IMR-90 (cell line): ENCODE data around the gene ALDH6A1. TPM values are rescaled to one million over a fixed set of nuclear protein-coding genes. Genes with fewer than 3 reads are reported as not detected.

Experiments
- ATAC-seq: fragments of 200-7000 bp; cut with Tn5 transposase; 2 replicates; pipeline ENCODE4 v1.9.1; 2020; ENCODE audit warnings: low read depth, mild to moderate bottlenecking, moderate library complexity
- BruUV-seq: library from RNA; stranded (reverse); fragments of 400-500 nt; replicated peaks from 2 replicates; lab custom pipeline; 2021; lab: Mats Ljungman, UMichigan
- CTCF ChIA-PET: fragments of 300-600 bp; formaldehyde crosslinking; extraction: SDS; loops from one replicate; lab custom pipeline; 2021; ENCODE audit warnings: antibody characterized with exemption; lab: Yijun Ruan, JAX
- POLR2A ChIA-PET: fragments of 300-600 bp; sonication (Branson Sonifier 250); formaldehyde crosslinking; loops from one replicate; lab custom pipeline; 2022; ENCODE audit warnings: antibody characterized with exemption; ENCODE audit not compliant: unreplicated experiment; lab: Charles Lee
- DNase-seq: peaks from one replicate; pipeline ENCODE4 v3.0.0; 2013
- H2AFZ ChIP-seq: replicated peaks from 2 replicates; pipeline ENCODE3; 2013; ENCODE audit warnings: low read length, mild to moderate bottlenecking; ENCODE audit not compliant: poor library complexity
- H2AK5ac ChIP-seq: 2 replicates; pipeline ENCODE4 v1.6.1; 2013; ENCODE audit warnings: low read depth, low read length, inconsistent platforms
- H2AK9ac ChIP-seq: replicated peaks from 2 replicates; pipeline ENCODE3; 2013; ENCODE audit warnings: mild to moderate bottlenecking, low read depth, low read length, moderate library complexity; ENCODE audit not compliant: poor library complexity
- H2BK120ac ChIP-seq: 2 replicates; pipeline ENCODE4 v1.6.1; 2013; ENCODE audit warnings: low read depth, low read length, inconsistent platforms
- H2BK15ac ChIP-seq: 3 replicates; pipeline ENCODE4 v1.6.1; 2013; ENCODE audit warnings: low read depth, low read length, inconsistent platforms
- H2BK20ac ChIP-seq: 2 replicates; pipeline ENCODE4 v1.6.1; 2013; ENCODE audit warnings: low read depth, mild to moderate bottlenecking, inconsistent platforms, low read length, moderate library complexity
- H2BK5ac ChIP-seq: 2 replicates; pipeline ENCODE4 v1.6.1; 2013; ENCODE audit warnings: mild to moderate bottlenecking, low read depth, low read length, inconsistent platforms; ENCODE audit not compliant: poor library complexity, severe bottlenecking
- H3K14ac ChIP-seq: replicated peaks from 2 replicates; pipeline ENCODE4 v1.6.1; 2013; ENCODE audit warnings: low read depth, low read length, inconsistent platforms
- H3K18ac ChIP-seq: 2 replicates; pipeline ENCODE4 v1.6.1; 2013; ENCODE audit warnings: low read depth, low read length, control low read depth
- H3K23ac ChIP-seq: 2 replicates; pipeline ENCODE4 v1.6.1; 2013; ENCODE audit warnings: low read depth, low read length, inconsistent platforms
- H3K27ac ChIP-seq: 2 replicates; pipeline ENCODE4 v1.5.1; 2013; ENCODE audit warnings: mild to moderate bottlenecking, control low read depth, low read length; ENCODE audit not compliant: insufficient read depth
- H3K27me3 ChIP-seq: 2 replicates; pipeline ENCODE4 v1.6.1; 2013; ENCODE audit warnings: low read length; ENCODE audit not compliant: control insufficient read depth, insufficient read depth
- H3K36me3 ChIP-seq: 2 replicates; pipeline ENCODE4 v1.6.1; 2013; ENCODE audit warnings: low read length, mixed read lengths; ENCODE audit not compliant: control insufficient read depth, insufficient read depth
- H3K4ac ChIP-seq: 2 replicates; pipeline ENCODE4 v1.6.1; 2013; ENCODE audit warnings: low read depth, low read length, inconsistent platforms
- H3K4me1 ChIP-seq: 2 replicates; pipeline ENCODE4 v1.6.1; 2013; ENCODE audit warnings: low read length, mixed read lengths; ENCODE audit not compliant: control insufficient read depth, insufficient read depth
- H3K4me2 ChIP-seq: 2 replicates; pipeline ENCODE4 v1.6.1; 2013; ENCODE audit warnings: low read depth, mild to moderate bottlenecking, control low read depth, low read length, moderate library complexity
- H3K4me3 ChIP-seq: 2 replicates; pipeline ENCODE4 v1.5.1; 2013; ENCODE audit warnings: low read depth, mild to moderate bottlenecking, control low read depth, low read length, moderate library complexity; ENCODE audit not compliant: insufficient read depth
- H3K56ac ChIP-seq: 2 replicates; pipeline ENCODE4 v1.6.1; 2013; ENCODE audit warnings: low read length, inconsistent platforms; ENCODE audit not compliant: insufficient read depth; ENCODE audit errors: extremely low read depth
- H3K79me1 ChIP-seq, 2 experiments: 2 replicates each; pipeline ENCODE4 v1.6.1; 2013; ENCODE audit warnings: low read length in 2 of 2, inconsistent platforms in 1 of 2, low read depth in 1 of 2
- H3K9ac ChIP-seq: 2 replicates; pipeline ENCODE4 v1.6.1; 2013; ENCODE audit warnings: low read depth, low read length, control low read depth
- H3K9me1 ChIP-seq: 2 replicates; pipeline ENCODE4 v1.6.1; 2013; ENCODE audit warnings: low read length, inconsistent platforms; ENCODE audit not compliant: insufficient read depth
- H3K9me3 ChIP-seq: 2 replicates; pipeline ENCODE4 v1.6.1; 2013; ENCODE audit warnings: low read length; ENCODE audit not compliant: control insufficient read depth, insufficient read depth
- H4K20me1 ChIP-seq: 2 replicates; pipeline ENCODE4 v1.6.1; 2013; ENCODE audit warnings: low read length, inconsistent platforms; ENCODE audit not compliant: insufficient read depth
- H4K5ac ChIP-seq: 2 replicates; pipeline ENCODE4 v1.6.1; 2013; ENCODE audit warnings: mild to moderate bottlenecking, low read depth, low read length, control low read depth
- H4K8ac ChIP-seq, 2 experiments: 2 replicates each; pipeline ENCODE4 v1.6.1; 2013; ENCODE audit warnings: low read depth in 2 of 2, low read length in 2 of 2, control low read depth in 1 of 2, inconsistent platforms in 1 of 2
- H4K91ac ChIP-seq: 2 replicates; pipeline ENCODE4 v1.6.1; 2013; ENCODE audit warnings: low read depth, low read length, inconsistent platforms; ENCODE audit not compliant: insufficient read depth
- CTCF ChIP-seq: conservative IDR thresholded peaks from 2 replicates; pipeline ENCODE4 v1.5.1; 2012; ENCODE audit warnings: mild to moderate bottlenecking, low read depth, low read length, improper control_type of control experiment
- FOS ChIP-seq: fragments of 150-350 bp; IDR thresholded peaks from 2 replicates; pipeline ENCODE4 v1.6.1; 2016; ENCODE audit warnings: low read depth, low read length
- MAFK ChIP-seq: IDR thresholded peaks from 2 replicates; pipeline ENCODE4 v1.6.1; 2012; ENCODE audit warnings: low read depth, low read length, improper control_type of control experiment
- MXI1 ChIP-seq: IDR thresholded peaks from 2 replicates; pipeline ENCODE4 v1.6.1; 2012; ENCODE audit warnings: low read depth, mild to moderate bottlenecking, low read length, moderate library complexity, borderline replicate concordance
- RAD21 ChIP-seq: IDR thresholded peaks from 2 replicates; pipeline ENCODE4 v1.6.1; 2012; ENCODE audit warnings: low read length, improper control_type of control experiment
- SMC3 ChIP-seq: fragments of 150-350 bp; IDR thresholded peaks from 2 replicates; pipeline ENCODE4 v1.6.1; 2016; ENCODE audit warnings: low read depth, mild to moderate bottlenecking, antibody characterized with exemption, low read length, moderate library complexity
- WGBS, 2 experiments: methylation state at CpG; one replicate each; pipeline versions ENCODE4 v1.1.5 to v1.1.7; 2013; ENCODE audit warnings: missing lambda C conversion rate in 2 of 2; ENCODE audit not compliant: insufficient read length in 1 of 2; ENCODE audit errors: extremely low coverage in 2 of 2; 5-methylcytosine and 5-hydroxymethylcytosine counted together
- dilution Hi-C: fragments of 300-500 bp; cut with HindIII; formaldehyde crosslinking; loops from one replicate; pipeline ENCODE4 v1.14.3; 2018; ENCODE audit warnings: low sequenced_read_pairs; ENCODE audit not compliant: unreplicated experiment
- in situ Hi-C: fragments of 300-500 bp; cut with MboI; formaldehyde crosslinking; loops from 3 replicates; pipeline ENCODE4 v1.14.3; 2019; ENCODE audit warnings: low sequenced_read_pairs, inconsistent platforms, mixed read lengths
- intact Hi-C: fragments of 100-400 bp; cut with micrococcal nuclease; formaldehyde crosslinking; loops from 2 replicates; pipeline ENCODE4 v1.10.0; 2022
- polyA plus RNA-seq, 3 experiments: library from polyadenylated mRNA; depleted of rRNA; stranded (reverse); fragments of >200 nt; gene quantifications; 2 replicates each; pipeline ENCODE4 v1.2.3, GENCODE V29; 2012; ENCODE audit warnings: low replicate concordance in 1 of 3
- total RNA-seq: library from RNA; depleted of rRNA; stranded (reverse); fragments of >200 nt; gene quantifications from 2 replicates; pipeline ENCODE4 v1.2.3, GENCODE V29; 2012

The ALDH6A1 gene
- total and polyA plus RNA-seq, 2 of the 4 experiments (the other 2 are of a cell fraction) = 6.0 to 15.1 TPM

- H2BK5ac ChIP-seq = no peak overlapping the region
- H3K27ac ChIP-seq = no peak overlapping the region
These were observed 46.0 kb downstream of the ALDH6A1 start for GRCh38 chr14:74038020-74038859.

More at GRCh38 chr14:74038020-74038859, 46.0 kb downstream of the ALDH6A1 start:
- H2AK9ac ChIP-seq = no peak overlapping the region
- H3K9me1 ChIP-seq = no peaks in the 10 kb centered on the region
- in situ Hi-C loops (loop anchor here (25.0 kb wide), 1 partner anchor 526 kb away; no protein-coding TSS in a partner anchor), intact Hi-C loops (loop anchor here (5.0 kb wide), 1 partner anchor 311 kb away; no protein-coding TSS in a partner anchor), dilution Hi-C loops (no loop called here)
- no peak overlapping the region for H4K91ac ChIP-seq
- no peaks in the 10 kb centered on the region for H3K27me3 ChIP-seq
- H3K79me1 ChIP-seq = no peaks in the 10 kb centered on the region
- H2BK20ac ChIP-seq = no peak overlapping the region
- peak; percentile 58 for TF ChIP-seq MAFK
- no peak for TF ChIP-seq FOS
- peak; percentile 49; the same call in 1 of the 2 replicates for TF ChIP-seq SMC3
- peak; percentile 62 for TF ChIP-seq RAD21
- TF ChIP-seq MXI1 = no peak
- TF ChIP-seq CTCF = peak; percentile 64
- no peak overlapping the region for H3K4me3 ChIP-seq
- BruUV-seq = no TSS peak
- no peak overlapping the region for H2AK5ac ChIP-seq
- peak; percentile 69 for ATAC-seq
- H2AFZ ChIP-seq = no peak overlapping the region
- H3K4me1 ChIP-seq = no peaks in the 10 kb centered on the region
- POLR2A ChIA-PET = no interaction called here
- H2BK120ac ChIP-seq = no peak overlapping the region
- H3K9me3 ChIP-seq = no peaks in the 10 kb centered on the region
- H3K36me3 ChIP-seq = no peaks in the 10 kb centered on the region
- H2BK15ac ChIP-seq = no peak overlapping the region
- H4K5ac ChIP-seq = no peak overlapping the region
- no peak overlapping the region for H3K23ac ChIP-seq
- H3K9ac ChIP-seq = no peak overlapping the region
- no peak overlapping the region for H3K56ac ChIP-seq
- WGBS, 2 experiments = no CpG with 5 or more reads among the region's 3 CpGs
- peak; percentile 64 for DNase-seq
- H3K4ac ChIP-seq = no peak overlapping the region
- no peak overlapping the region for H3K18ac ChIP-seq
- no peak overlapping the region for H3K14ac ChIP-seq
- H4K8ac ChIP-seq = no peak overlapping the region
- H4K20me1 ChIP-seq = no peaks in the 10 kb centered on the region
- CTCF ChIA-PET = interaction anchor here (1.5 kb wide), 1 partner anchor 212 kb away, joined by 3 read pairs; no protein-coding TSS in a partner anchor
- no peak overlapping the region for H3K4me2 ChIP-seq
